HEK293 (cell line): Measurements from ENCODE around the gene SLC1A2.

ENCODE experiments used
- SP2 ChIP-seq: fragments of 450-650 bp; formaldehyde crosslinking; IDR thresholded peaks from 2 replicates; pipeline ENCODE4 v1.5.1; 2016; ENCODE audit warnings: missing biosample characterization, missing genetic modification characterization
- ZBTB7A ChIP-seq: fragments of 450-650 bp; formaldehyde crosslinking; IDR thresholded peaks from 2 replicates; pipeline ENCODE4 v1.5.1; 2016; ENCODE audit warnings: low read depth, missing biosample characterization, missing genetic modification characterization
- ZNF202 ChIP-seq: fragments of 450-650 bp; formaldehyde crosslinking; IDR thresholded peaks from 2 replicates; pipeline ENCODE4 v1.5.1; 2016; ENCODE audit warnings: missing biosample characterization, missing genetic modification characterization, borderline replicate concordance
- ZNF248 ChIP-seq: fragments of 450-650 bp; formaldehyde crosslinking; IDR thresholded peaks from 2 replicates; pipeline ENCODE4 v1.5.1; 2017; ENCODE audit warnings: missing biosample characterization, missing genetic modification characterization
- ZNF596 ChIP-seq: fragments of 450-650 bp; IDR thresholded peaks from 2 replicates; pipeline ENCODE4 v1.5.0; 2018; ENCODE audit warnings: missing biosample characterization, mild to moderate bottlenecking, missing genetic modification characterization, moderate library complexity
- TF ChIP-seq, protein P1 (sequence below): fragments of 450-650 bp; formaldehyde crosslinking; IDR thresholded peaks from 2 replicates; pipeline ENCODE4 v1.5.1; 2016; ENCODE audit warnings: missing biosample characterization, missing genetic modification characterization
- TF ChIP-seq, protein P2 (sequence below): fragments of 450-650 bp; formaldehyde crosslinking; IDR thresholded peaks from 2 replicates; pipeline ENCODE4 v1.5.1; 2016; ENCODE audit warnings: missing biosample characterization, missing genetic modification characterization
- TF ChIP-seq, protein P3 (sequence below): fragments of 450-650 bp; formaldehyde crosslinking; IDR thresholded peaks from 2 replicates; pipeline ENCODE4 v1.5.1; 2017; ENCODE audit warnings: missing biosample characterization, missing genetic modification characterization
- TF ChIP-seq, protein P4 (sequence below): fragments of 450-650 bp; formaldehyde crosslinking; IDR thresholded peaks from 2 replicates; pipeline ENCODE4 v1.5.1; 2017; ENCODE audit warnings: missing biosample characterization, missing genetic modification characterization

DNA sequence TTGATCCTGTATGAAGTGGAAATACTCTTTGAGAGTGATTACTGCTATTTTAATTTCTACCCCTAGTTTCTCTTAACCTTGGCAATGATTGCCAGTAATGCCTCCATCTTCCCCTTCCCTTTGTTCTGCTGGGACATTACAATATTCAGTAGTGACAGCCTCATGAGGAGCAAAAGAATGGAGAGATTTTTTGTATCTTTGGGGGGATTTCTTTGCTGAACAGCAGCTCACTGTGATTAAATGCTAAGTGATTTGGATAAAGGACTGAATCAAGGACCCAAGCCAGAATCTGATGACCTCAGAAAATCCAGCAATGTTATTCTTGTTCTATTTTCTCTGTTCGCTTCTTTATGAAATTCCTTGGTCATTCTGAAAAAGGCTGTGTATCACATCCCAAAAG lies 7.0 kb upstream of the SLC1A2 start:
- TF ChIP-seq, protein P1, sequence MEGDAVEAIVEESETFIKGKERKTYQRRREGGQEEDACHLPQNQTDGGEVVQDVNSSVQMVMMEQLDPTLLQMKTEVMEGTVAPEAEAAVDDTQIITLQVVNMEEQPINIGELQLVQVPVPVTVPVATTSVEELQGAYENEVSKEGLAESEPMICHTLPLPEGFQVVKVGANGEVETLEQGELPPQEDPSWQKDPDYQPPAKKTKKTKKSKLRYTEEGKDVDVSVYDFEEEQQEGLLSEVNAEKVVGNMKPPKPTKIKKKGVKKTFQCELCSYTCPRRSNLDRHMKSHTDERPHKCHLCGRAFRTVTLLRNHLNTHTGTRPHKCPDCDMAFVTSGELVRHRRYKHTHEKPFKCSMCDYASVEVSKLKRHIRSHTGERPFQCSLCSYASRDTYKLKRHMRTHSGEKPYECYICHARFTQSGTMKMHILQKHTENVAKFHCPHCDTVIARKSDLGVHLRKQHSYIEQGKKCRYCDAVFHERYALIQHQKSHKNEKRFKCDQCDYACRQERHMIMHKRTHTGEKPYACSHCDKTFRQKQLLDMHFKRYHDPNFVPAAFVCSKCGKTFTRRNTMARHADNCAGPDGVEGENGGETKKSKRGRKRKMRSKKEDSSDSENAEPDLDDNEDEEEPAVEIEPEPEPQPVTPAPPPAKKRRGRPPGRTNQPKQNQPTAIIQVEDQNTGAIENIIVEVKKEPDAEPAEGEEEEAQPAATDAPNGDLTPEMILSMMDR = no peak
- TF ChIP-seq, protein P2, sequence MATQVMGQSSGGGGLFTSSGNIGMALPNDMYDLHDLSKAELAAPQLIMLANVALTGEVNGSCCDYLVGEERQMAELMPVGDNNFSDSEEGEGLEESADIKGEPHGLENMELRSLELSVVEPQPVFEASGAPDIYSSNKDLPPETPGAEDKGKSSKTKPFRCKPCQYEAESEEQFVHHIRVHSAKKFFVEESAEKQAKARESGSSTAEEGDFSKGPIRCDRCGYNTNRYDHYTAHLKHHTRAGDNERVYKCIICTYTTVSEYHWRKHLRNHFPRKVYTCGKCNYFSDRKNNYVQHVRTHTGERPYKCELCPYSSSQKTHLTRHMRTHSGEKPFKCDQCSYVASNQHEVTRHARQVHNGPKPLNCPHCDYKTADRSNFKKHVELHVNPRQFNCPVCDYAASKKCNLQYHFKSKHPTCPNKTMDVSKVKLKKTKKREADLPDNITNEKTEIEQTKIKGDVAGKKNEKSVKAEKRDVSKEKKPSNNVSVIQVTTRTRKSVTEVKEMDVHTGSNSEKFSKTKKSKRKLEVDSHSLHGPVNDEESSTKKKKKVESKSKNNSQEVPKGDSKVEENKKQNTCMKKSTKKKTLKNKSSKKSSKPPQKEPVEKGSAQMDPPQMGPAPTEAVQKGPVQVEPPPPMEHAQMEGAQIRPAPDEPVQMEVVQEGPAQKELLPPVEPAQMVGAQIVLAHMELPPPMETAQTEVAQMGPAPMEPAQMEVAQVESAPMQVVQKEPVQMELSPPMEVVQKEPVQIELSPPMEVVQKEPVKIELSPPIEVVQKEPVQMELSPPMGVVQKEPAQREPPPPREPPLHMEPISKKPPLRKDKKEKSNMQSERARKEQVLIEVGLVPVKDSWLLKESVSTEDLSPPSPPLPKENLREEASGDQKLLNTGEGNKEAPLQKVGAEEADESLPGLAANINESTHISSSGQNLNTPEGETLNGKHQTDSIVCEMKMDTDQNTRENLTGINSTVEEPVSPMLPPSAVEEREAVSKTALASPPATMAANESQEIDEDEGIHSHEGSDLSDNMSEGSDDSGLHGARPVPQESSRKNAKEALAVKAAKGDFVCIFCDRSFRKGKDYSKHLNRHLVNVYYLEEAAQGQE (tag by site-specific recombination) = no peak
- TF ChIP-seq ZNF596 = no peak
- TF ChIP-seq, protein P3, sequence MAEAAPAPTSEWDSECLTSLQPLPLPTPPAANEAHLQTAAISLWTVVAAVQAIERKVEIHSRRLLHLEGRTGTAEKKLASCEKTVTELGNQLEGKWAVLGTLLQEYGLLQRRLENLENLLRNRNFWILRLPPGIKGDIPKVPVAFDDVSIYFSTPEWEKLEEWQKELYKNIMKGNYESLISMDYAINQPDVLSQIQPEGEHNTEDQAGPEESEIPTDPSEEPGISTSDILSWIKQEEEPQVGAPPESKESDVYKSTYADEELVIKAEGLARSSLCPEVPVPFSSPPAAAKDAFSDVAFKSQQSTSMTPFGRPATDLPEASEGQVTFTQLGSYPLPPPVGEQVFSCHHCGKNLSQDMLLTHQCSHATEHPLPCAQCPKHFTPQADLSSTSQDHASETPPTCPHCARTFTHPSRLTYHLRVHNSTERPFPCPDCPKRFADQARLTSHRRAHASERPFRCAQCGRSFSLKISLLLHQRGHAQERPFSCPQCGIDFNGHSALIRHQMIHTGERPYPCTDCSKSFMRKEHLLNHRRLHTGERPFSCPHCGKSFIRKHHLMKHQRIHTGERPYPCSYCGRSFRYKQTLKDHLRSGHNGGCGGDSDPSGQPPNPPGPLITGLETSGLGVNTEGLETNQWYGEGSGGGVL (tag by site-specific recombination) = no peak
- no peak for TF ChIP-seq SP2 (tag by site-specific recombination)
- TF ChIP-seq ZNF202 = no peak
- TF ChIP-seq, protein P4, sequence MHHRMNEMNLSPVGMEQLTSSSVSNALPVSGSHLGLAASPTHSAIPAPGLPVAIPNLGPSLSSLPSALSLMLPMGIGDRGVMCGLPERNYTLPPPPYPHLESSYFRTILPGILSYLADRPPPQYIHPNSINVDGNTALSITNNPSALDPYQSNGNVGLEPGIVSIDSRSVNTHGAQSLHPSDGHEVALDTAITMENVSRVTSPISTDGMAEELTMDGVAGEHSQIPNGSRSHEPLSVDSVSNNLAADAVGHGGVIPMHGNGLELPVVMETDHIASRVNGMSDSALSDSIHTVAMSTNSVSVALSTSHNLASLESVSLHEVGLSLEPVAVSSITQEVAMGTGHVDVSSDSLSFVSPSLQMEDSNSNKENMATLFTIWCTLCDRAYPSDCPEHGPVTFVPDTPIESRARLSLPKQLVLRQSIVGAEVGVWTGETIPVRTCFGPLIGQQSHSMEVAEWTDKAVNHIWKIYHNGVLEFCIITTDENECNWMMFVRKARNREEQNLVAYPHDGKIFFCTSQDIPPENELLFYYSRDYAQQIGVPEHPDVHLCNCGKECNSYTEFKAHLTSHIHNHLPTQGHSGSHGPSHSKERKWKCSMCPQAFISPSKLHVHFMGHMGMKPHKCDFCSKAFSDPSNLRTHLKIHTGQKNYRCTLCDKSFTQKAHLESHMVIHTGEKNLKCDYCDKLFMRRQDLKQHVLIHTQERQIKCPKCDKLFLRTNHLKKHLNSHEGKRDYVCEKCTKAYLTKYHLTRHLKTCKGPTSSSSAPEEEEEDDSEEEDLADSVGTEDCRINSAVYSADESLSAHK = no peak
- no peak for TF ChIP-seq ZNF248 (tag by site-specific recombination)
- TF ChIP-seq ZBTB7A (tag by site-specific recombination) = no peak
